SK-N-SH treated with all-trans-retinoic acid at 6 μM for 48 hours (cell line): ENCODE data around the gene ARID3B.
A peak's percentile ranks its signal among the peaks of the same experiment; 100 is the strongest.

Source experiments
- ATAC-seq: fragments of 200-7000 bp; cut with Tn5 transposase; 3 replicates; pipeline ENCODE4 v1.9.1; 2020; ENCODE audit warnings: mild to moderate bottlenecking, moderate library complexity
- ARNTL ChIP-seq: fragments of 450-650 bp; formaldehyde crosslinking; IDR thresholded peaks from 2 replicates; pipeline ENCODE4 v1.5.0; 2020; ENCODE audit warnings: low read depth, mild to moderate bottlenecking, moderate library complexity, borderline replicate concordance
- BACH2 ChIP-seq: fragments of 250-450 bp; sonication (Bioruptor Pico); IDR thresholded peaks from 2 replicates; pipeline ENCODE4 v1.9.0; 2021; ENCODE audit warnings: mild to moderate bottlenecking, borderline replicate concordance
- CREB5 ChIP-seq: fragments of 250-450 bp; sonication (Bioruptor Pico); IDR thresholded peaks from 2 replicates; pipeline ENCODE4 v1.5.1; 2020; ENCODE audit warnings: low read depth, mild to moderate bottlenecking, moderate library complexity
- CSDC2 ChIP-seq: fragments of 250-450 bp; sonication (Bioruptor Pico); IDR thresholded peaks from 2 replicates; pipeline ENCODE4 v1.5.0; 2020; ENCODE audit warnings: mild to moderate bottlenecking, moderate library complexity
- CSRNP3 ChIP-seq: fragments of 250-450 bp; sonication (Bioruptor Pico); IDR thresholded peaks from 2 replicates; pipeline ENCODE4 v1.5.1; 2021; ENCODE audit warnings: mild to moderate bottlenecking, moderate library complexity
- ESRRG ChIP-seq: fragments of 250-450 bp; sonication (Bioruptor Pico); IDR thresholded peaks from 2 replicates; pipeline ENCODE4 v1.6.1; 2021; ENCODE audit warnings: mild to moderate bottlenecking
- GLIS3 ChIP-seq: fragments of 250-450 bp; sonication (Bioruptor Pico); IDR thresholded peaks from 2 replicates; pipeline ENCODE4 v1.5.0; 2020; ENCODE audit warnings: mild to moderate bottlenecking, moderate library complexity
- ISL1 ChIP-seq: fragments of 250-450 bp; sonication (Bioruptor Pico); IDR thresholded peaks from 2 replicates; pipeline ENCODE4 v2.1.2; 2022; ENCODE audit warnings: mild to moderate bottlenecking, moderate library complexity
- OSR1 ChIP-seq: fragments of 250-450 bp; sonication (Bioruptor Pico); IDR thresholded peaks from 2 replicates; pipeline ENCODE4 v1.8.0; 2022; ENCODE audit warnings: moderate library complexity, mild to moderate bottlenecking, inconsistent platforms
- PATZ1 ChIP-seq: fragments of 250-450 bp; sonication (Bioruptor Pico); IDR thresholded peaks from 2 replicates; pipeline ENCODE4 v1.8.0; 2020; ENCODE audit warnings: mild to moderate bottlenecking, moderate library complexity, borderline replicate concordance
- POU6F1 ChIP-seq: fragments of 250-450 bp; sonication (Bioruptor Pico); IDR thresholded peaks from 2 replicates; pipeline ENCODE4 v1.8.0; 2021; ENCODE audit warnings: low read depth, mild to moderate bottlenecking, moderate library complexity, borderline replicate concordance
- PPARA ChIP-seq: fragments of 250-450 bp; sonication (Bioruptor Pico); IDR thresholded peaks from 2 replicates; pipeline ENCODE4 v1.5.0; 2020; ENCODE audit warnings: mild to moderate bottlenecking, borderline replicate concordance
- RARB ChIP-seq: fragments of 250-450 bp; sonication (Bioruptor Pico); IDR thresholded peaks from 2 replicates; pipeline ENCODE4 v1.8.0; 2021; ENCODE audit warnings: mild to moderate bottlenecking, moderate library complexity
- SNAI2 ChIP-seq: fragments of 250-450 bp; sonication (Bioruptor Pico); IDR thresholded peaks from 2 replicates; pipeline ENCODE4 v1.5.0; 2020; ENCODE audit warnings: mild to moderate bottlenecking, moderate library complexity
- TCF4 ChIP-seq: fragments of 250-450 bp; sonication (Bioruptor Pico); IDR thresholded peaks from 2 replicates; pipeline ENCODE4 v1.8.0; 2021; ENCODE audit warnings: mild to moderate bottlenecking, moderate library complexity, borderline replicate concordance
- TOX ChIP-seq: fragments of 250-450 bp; sonication (Bioruptor Pico); IDR thresholded peaks from 2 replicates; pipeline ENCODE4 v1.8.0; 2021; ENCODE audit warnings: mild to moderate bottlenecking, moderate library complexity, borderline replicate concordance
- ZC3H10 ChIP-seq: fragments of 250-450 bp; sonication (Bioruptor Pico); IDR thresholded peaks from 2 replicates; pipeline ENCODE4 v1.5.1; 2021; ENCODE audit warnings: mild to moderate bottlenecking, moderate library complexity
- ZFP3 ChIP-seq: fragments of 250-450 bp; sonication (Bioruptor Pico); IDR thresholded peaks from 2 replicates; pipeline ENCODE4 v1.5.0; 2020; ENCODE audit warnings: mild to moderate bottlenecking, moderate library complexity
- ZFP30 ChIP-seq: fragments of 450-650 bp; formaldehyde crosslinking; IDR thresholded peaks from 2 replicates; pipeline ENCODE4 v1.5.0; 2022; ENCODE audit warnings: mild to moderate bottlenecking, moderate library complexity
- ZNF565 ChIP-seq: fragments of 450-650 bp; formaldehyde crosslinking; conservative IDR thresholded peaks from 2 replicates; pipeline ENCODE4 v1.5.0; 2020; ENCODE audit warnings: low read depth, mild to moderate bottlenecking, moderate library complexity
- ZNF70 ChIP-seq: fragments of 450-650 bp; formaldehyde crosslinking; IDR thresholded peaks from 2 replicates; pipeline ENCODE4 v1.5.0; 2020; ENCODE audit warnings: mild to moderate bottlenecking, moderate library complexity
- ZNF8 ChIP-seq: fragments of 450-650 bp; formaldehyde crosslinking; IDR thresholded peaks from 2 replicates; pipeline ENCODE4 v1.5.0; 2020; ENCODE audit warnings: mild to moderate bottlenecking, moderate library complexity

ARID3B gene

GRCh38 chr15:74525309-74525708 lies 15.7 kb upstream of the ARID3B start:
- ATAC-seq, result peak; percentile 22; the same call in 1 of the 3 replicates

GRCh38 chr15:74525945-74526344 lies 15.1 kb upstream of the ARID3B start:
- TF ChIP-seq PATZ1 (CRISPR knock-in tag) (no peak), CREB5 (CRISPR knock-in tag) (no peak), RARB (CRISPR knock-in tag) (no peak), PPARA (no peak), CSDC2 (CRISPR knock-in tag) (no peak), POU6F1 (CRISPR knock-in tag) (no peak), ZNF565 (CRISPR knock-in tag) (no peak), TOX (CRISPR knock-in tag) (no peak), ZC3H10 (CRISPR knock-in tag) (no peak), ZFP3 (no peak), GLIS3 (CRISPR knock-in tag) (no peak), ESRRG (CRISPR knock-in tag) (no peak), ZNF8 (CRISPR knock-in tag) (no peak), ISL1 (CRISPR knock-in tag) (no peak), ZNF70 (CRISPR knock-in tag) (no peak), ARNTL (CRISPR knock-in tag) (no peak), SNAI2 (CRISPR knock-in tag) (no peak), TCF4 (CRISPR knock-in tag) (no peak), CSRNP3 (CRISPR knock-in tag) (no peak)
- peak; percentile 76 for ATAC-seq

More at GRCh38 chr15:74525309-74525708, 15.7 kb upstream of the ARID3B start:
- no peak for TF ChIP-seq ARNTL (CRISPR knock-in tag)
- no peak for TF ChIP-seq ZNF565 (CRISPR knock-in tag)
- no peak for TF ChIP-seq ESRRG (CRISPR knock-in tag)
- no peak for TF ChIP-seq BACH2 (CRISPR knock-in tag)
- no peak for TF ChIP-seq ZC3H10 (CRISPR knock-in tag)
- TF ChIP-seq PPARA, result no peak
- no peak for TF ChIP-seq ZNF8 (CRISPR knock-in tag)
- no peak for TF ChIP-seq CSRNP3 (CRISPR knock-in tag)
- no peak for TF ChIP-seq PATZ1 (CRISPR knock-in tag)
- TF ChIP-seq OSR1 (CRISPR knock-in tag), result no peak
- no peak for TF ChIP-seq ZFP30
- TF ChIP-seq CSDC2 (CRISPR knock-in tag), result no peak
- TF ChIP-seq ZFP3, result no peak
- TF ChIP-seq SNAI2 (CRISPR knock-in tag), result no peak
- TF ChIP-seq, all 23 proteins: peak for 0
